Measurements from ENCODE around the gene SPIRE2. TPM values are rescaled to one million over a fixed set of nuclear protein-coding genes. Genes with fewer than 3 reads are reported as not detected.
"Not testable (repeated sequence)": the region's sequence is repeated elsewhere in the genome, so short reads cannot be mapped to it uniquely, and the experiment has no call there.

Gene SPIRE2
- total RNA-seq, 1 donor from 2014 or later, result 17.1 TPM

DNA sequence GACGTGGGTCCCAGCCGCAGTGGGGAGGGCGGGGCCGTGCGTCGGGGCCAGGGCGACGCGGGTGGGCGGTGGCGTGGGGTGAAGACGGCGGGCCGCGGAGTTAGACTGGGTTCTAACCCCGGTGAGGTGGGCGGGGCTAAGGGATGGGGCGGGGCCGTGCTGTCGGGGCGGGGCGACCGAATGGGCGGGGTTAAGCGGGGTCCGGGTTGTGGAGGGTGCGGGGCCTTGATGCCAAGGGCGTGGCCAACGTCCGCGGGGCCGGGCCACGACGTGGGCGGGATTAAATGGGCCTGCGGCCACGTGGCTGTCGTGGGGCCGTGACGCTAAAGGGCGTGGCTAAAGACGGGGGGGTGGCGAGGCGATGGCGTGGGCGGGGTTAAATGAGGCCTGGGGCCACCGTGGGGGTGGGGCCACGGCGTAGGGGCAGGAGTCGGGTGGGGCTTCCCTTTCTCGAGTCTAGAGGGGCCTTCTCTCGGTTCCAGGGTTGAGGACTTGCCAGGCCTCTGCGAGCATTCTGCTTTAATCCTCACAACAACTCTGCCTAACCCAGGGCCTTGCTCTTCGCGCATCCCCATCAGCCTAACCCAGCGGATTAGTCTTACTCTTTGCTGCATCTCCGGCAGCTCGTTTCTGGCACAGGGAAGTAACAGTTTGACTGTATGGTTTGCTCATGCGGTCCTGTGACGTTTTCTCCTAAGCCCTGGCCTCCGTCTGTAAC is 45.9 kb downstream of the SPIRE2 start:
- peak overlapping the region; percentile 93 for H3K4me3 Mint-ChIP-seq
- H3K4me1 Mint-ChIP-seq (ENCODE audit: unreplicated experiment), result peaks cover 11% of the 10 kb centered on the region
- H3K36me3 Mint-ChIP-seq, result peaks cover 9% of the 10 kb centered on the region
- TF ChIP-seq, protein P1, sequence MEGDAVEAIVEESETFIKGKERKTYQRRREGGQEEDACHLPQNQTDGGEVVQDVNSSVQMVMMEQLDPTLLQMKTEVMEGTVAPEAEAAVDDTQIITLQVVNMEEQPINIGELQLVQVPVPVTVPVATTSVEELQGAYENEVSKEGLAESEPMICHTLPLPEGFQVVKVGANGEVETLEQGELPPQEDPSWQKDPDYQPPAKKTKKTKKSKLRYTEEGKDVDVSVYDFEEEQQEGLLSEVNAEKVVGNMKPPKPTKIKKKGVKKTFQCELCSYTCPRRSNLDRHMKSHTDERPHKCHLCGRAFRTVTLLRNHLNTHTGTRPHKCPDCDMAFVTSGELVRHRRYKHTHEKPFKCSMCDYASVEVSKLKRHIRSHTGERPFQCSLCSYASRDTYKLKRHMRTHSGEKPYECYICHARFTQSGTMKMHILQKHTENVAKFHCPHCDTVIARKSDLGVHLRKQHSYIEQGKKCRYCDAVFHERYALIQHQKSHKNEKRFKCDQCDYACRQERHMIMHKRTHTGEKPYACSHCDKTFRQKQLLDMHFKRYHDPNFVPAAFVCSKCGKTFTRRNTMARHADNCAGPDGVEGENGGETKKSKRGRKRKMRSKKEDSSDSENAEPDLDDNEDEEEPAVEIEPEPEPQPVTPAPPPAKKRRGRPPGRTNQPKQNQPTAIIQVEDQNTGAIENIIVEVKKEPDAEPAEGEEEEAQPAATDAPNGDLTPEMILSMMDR (conservative IDR thresholded peaks at IDR 0.05), result no peak
- H3K27ac Mint-ChIP-seq, result peak overlapping the region; percentile 93
- H3K27me3 Mint-ChIP-seq, result no peaks in the 10 kb centered on the region
- no peaks in the 10 kb centered on the region for H3K9me3 Mint-ChIP-seq
- DNase-seq (ENCODE audit: extremely low spot score, unreplicated experiment), result peak; percentile 98

DNA sequence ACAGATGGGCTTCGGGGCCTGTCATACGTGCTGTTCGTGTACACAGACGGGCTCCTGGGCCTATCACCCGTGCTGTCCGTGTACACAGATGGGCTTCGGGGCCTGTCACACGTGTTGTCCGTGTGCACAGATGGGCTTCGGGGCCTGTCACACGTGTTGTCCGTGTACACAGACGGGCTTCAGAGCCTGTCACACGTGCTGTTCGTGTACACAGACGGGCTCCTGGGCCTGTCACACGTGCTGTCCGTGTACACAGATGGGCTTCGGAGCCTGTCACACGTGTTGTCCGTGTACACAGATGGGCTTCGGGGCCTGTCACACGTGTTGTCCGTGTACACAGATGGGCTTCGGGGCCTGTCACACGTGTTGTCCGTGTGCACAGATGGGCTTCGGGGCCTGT is 50.8 kb downstream of the SPIRE2 start:
- not testable (repeated sequence) for H3K4me3 Mint-ChIP-seq; H3K9me3 Mint-ChIP-seq; DNase-seq (ENCODE audit: extremely low spot score, unreplicated experiment); H3K27me3 Mint-ChIP-seq; H3K27ac Mint-ChIP-seq
- Mint-ChIP-seq H3K4me1 (ENCODE audit: unreplicated experiment) (peaks cover 14% of the 10 kb centered on the region), H3K36me3 (peaks cover 20% of the 10 kb centered on the region)

DNA sequence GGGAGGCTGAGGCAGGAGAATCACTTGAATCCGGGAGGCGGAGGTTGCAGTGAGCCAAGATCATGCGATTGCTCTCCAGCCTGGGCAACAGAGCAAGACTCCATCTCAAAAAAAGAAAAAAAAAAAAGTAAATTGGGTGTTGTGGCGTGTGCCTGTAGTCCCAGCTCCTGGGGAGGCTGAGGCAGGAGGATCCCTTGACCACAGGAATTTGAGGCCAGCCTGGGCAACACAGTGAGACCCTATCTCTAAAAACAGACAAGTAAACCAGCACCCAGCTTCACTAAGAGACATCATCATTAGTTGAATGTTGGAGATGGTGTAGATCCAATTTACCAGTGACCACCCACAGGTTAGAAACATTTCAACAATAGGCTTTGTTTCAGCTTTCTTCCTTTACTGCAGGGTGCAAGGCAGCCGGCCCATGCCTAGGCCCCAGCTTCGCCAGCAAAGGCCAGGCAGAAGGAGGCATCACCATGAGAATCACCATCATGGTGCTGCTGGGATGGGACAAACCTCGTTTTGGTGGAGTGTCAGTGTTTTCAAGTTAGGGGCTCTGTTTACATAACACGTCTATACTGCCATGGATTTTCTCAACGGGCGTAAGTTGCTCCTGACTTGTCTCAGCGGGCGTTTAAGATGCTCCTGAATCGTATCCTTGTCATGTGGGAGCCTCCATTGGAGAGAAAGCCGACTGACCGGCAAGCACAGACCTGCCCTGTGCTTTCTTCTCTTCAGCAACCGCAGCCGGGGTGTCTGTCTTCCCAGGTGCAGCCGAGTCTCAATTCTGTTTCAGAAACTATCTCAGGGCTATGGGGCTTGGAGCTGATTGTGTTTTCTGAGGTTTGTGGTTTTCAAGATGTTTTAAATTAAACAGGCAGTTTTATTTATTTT is 52.4 kb downstream of the SPIRE2 start:
- TF ChIP-seq, protein P1 (conservative IDR thresholded peaks at IDR 0.05), result no peak
- H3K9me3 Mint-ChIP-seq, result no peaks in the 10 kb centered on the region
- H3K36me3 Mint-ChIP-seq, result peaks cover 22% of the 10 kb centered on the region
- DNase-seq (ENCODE audit: extremely low spot score, unreplicated experiment), result no peak
- H3K27ac Mint-ChIP-seq, result peak overlapping the region; percentile 64
- no peaks in the 10 kb centered on the region for H3K27me3 Mint-ChIP-seq
- no peak overlapping the region for H3K4me3 Mint-ChIP-seq
- peaks cover 3% of the 10 kb centered on the region for H3K4me1 Mint-ChIP-seq (ENCODE audit: unreplicated experiment)

DNA sequence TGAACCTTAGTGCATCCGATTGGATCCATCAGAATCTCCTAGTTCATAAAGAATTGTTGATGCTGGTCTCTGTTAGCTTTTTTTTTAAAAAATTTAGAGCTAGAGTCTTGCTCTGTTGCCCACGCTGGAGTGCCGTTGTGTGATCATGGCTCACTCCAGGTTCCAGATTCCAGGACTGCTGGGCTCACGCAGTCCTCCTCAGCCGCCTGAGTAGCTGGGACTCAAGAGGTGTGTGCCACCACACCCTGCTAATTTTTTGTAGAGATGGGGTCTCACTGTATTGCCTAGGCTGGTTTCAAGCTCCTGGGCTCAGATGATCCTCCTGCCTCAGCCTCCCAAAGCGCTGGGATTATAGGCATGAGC is 53.1 kb downstream of the SPIRE2 start:
- no peak overlapping the region for H3K27ac Mint-ChIP-seq
- peaks cover 22% of the 10 kb centered on the region for H3K36me3 Mint-ChIP-seq
- H3K27me3 Mint-ChIP-seq, result no peaks in the 10 kb centered on the region
- peaks cover 3% of the 10 kb centered on the region for H3K4me1 Mint-ChIP-seq (ENCODE audit: unreplicated experiment)
- DNase-seq (ENCODE audit: extremely low spot score, unreplicated experiment), result no peak
- no peak overlapping the region for H3K4me3 Mint-ChIP-seq
- TF ChIP-seq, protein P1 (conservative IDR thresholded peaks at IDR 0.05), result no peak
- H3K9me3 Mint-ChIP-seq, result no peaks in the 10 kb centered on the region

DNA sequence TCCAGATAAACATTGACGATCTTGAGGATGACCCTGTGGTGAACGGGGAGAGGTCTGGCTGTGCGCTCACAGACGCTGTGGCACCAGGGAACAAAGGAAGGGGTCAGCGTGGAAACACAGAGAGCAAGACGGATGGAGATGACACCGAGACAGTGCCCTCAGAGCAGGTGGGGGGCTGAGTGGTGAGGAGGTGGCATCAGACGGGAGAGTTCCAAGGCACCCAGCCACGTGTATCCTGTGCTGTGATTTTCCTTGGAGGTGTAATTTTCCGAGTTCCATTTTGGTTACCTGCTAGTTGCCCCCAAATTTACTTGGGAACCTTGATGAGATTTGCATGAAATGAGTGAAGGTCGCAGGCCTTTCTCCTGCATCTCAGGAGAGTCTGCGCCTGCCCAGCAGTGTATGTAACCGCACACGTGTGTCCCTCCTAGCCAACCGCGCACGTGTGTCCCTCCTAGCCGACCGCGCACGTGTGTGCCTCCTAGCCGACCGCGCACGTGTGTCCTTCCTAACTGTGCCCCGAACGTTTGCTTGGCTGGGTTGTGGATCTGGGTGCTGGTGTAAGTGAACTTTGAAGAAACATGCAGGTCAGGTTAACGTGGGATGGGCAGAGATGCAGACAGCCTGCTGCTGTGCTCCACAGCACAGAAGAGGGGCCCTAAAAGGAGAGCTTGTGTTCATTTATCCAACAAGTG is 55.2 kb downstream of the SPIRE2 start:
- peaks cover 25% of the 10 kb centered on the region for H3K36me3 Mint-ChIP-seq
- TF ChIP-seq, protein P1 (conservative IDR thresholded peaks at IDR 0.05), result no peak
- peak overlapping the region; percentile 66 for H3K27ac Mint-ChIP-seq
- peak overlapping the region; percentile 32 for H3K4me3 Mint-ChIP-seq
- peaks cover 3% of the 10 kb centered on the region for H3K4me1 Mint-ChIP-seq (ENCODE audit: unreplicated experiment)
- H3K9me3 Mint-ChIP-seq, result no peaks in the 10 kb centered on the region
- no peak for DNase-seq (ENCODE audit: extremely low spot score, unreplicated experiment)
- no peaks in the 10 kb centered on the region for H3K27me3 Mint-ChIP-seq

Measured in type B pancreatic cell (in vitro differentiated cells).